GM18502 (cell line): ENCODE results near the gene ACAA1.

ENCODE experiments used
- ATAC-seq: cut with Tn5 transposase; IDR thresholded peaks from one replicate; pipeline ENCODE4 v1.9.1; 2021; ENCODE audit warnings: mild to moderate bottlenecking; ENCODE audit not compliant: unreplicated experiment, poor library complexity

Gene ACAA1

DNA sequence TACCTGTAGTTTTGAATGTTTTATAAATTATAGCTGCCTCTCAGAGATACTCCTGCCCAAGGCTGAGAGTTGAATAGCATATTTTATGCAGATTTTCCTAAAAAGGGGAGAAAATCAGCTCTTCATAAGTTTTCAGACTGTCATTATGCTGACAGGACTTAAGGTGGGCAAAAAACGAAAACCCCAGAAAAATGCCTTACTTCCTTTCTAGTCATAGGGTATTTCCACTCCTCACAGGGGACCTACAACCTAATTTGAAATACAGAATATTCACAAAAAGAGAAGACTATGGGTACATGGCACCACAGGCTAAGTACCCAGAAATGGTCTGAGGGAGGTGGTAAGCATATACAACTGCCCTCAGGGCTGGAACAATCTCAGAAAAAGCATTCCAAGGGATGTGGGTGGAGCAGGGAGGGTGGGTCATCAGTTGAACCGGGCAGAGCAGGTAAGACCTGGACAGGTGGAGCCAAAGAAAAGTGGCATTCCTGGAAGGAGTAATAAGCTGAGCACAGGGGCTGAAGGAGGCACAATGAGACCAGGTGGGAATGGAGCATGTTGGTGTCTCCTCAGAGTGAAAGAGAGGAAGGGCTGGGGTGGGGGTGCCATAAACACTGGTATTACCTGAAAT, 17.8 kb upstream of the ACAA1 start:
- ATAC-seq = no peak

DNA sequence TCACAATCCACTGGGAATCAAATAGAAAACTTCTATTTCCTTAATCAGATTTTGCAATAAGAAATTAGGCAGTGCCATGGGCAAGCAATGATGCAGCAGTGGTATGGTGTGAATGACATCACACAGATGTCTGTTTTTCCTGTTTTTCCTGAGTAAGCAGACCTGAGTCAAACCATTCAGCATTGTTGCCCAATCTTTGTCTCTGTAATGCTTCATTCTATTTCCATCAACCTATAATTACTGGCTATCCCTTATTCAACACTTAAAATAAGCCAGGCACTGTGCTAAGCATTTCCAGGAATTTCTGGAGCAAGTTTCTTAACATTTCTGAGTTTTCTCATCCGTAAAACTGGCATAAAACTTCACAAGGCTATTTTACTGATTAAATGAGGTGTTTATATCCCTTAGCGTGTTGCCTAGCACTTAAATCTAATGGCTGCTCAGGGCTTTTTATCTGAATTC, 17.1 kb upstream of the ACAA1 start:
- ATAC-seq = no peak

DNA sequence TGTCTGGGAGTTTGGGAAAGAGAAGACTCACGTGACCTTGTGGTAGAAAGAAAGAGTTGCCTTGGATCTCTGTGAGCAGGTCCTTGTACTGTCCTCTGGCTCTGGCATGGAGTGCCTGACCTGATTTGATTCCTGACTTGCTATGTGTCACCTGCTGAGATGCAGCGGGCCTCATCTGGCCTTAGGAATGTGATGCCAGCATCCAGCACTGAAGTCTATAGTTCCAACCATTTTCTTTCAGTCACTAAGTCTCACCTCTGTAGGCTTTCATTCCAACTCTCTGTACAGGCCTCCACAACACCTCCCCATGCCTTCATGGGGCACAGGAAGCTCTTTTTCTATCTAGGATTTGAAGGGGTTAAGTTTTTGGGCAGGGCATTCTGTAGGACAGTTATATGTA, 16.3 kb upstream of the ACAA1 start:
- ATAC-seq = no peak

DNA sequence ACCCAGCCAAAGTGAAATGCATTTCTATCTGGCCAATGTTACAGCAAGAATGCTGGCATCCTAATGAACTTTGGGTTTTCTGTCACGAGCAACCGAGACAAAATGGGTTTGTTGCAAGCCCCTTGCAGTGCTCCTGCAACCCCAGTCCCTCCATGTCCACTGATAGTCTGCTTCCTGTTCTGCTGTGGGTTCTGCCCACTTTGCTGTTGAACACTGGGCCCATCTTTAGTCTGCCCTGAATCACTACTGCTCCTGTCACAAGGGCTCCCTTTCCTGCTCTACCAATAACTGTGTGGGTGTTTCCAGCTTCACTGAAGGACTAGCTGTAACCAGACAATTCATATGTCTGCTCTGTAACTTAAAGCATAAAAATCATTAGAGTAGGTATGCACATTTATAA, 15.7 kb upstream of the ACAA1 start:
- ATAC-seq = no peak

DNA sequence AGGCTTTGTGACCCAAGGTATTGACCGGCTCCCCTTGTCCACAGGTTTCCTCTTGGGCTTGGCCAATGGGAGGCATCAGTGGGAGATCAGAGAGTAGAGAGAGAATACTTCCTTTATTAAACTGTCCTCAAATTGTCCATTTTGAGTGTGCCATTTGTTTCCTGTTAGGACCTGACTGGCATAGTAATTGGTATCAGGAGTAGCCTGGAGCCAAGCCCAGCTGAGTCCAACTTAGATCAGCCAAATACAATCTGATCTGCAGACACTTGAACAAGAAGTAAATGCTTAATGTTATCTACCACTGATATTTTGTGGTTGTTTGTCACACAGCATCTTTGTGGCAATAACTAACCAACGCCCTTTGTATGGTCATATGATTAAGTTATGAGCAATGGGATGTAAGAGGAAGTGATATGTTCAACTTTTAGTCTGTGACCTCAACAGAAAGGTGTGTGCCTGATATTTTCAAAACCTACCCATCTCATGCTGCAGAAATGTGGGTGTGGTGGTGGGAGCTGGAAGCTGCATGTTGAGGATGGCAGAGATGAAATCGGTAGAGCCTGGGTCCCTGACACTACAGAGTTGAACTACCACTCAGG, 14.8 kb upstream of the ACAA1 start:
- ATAC-seq = no peak

DNA sequence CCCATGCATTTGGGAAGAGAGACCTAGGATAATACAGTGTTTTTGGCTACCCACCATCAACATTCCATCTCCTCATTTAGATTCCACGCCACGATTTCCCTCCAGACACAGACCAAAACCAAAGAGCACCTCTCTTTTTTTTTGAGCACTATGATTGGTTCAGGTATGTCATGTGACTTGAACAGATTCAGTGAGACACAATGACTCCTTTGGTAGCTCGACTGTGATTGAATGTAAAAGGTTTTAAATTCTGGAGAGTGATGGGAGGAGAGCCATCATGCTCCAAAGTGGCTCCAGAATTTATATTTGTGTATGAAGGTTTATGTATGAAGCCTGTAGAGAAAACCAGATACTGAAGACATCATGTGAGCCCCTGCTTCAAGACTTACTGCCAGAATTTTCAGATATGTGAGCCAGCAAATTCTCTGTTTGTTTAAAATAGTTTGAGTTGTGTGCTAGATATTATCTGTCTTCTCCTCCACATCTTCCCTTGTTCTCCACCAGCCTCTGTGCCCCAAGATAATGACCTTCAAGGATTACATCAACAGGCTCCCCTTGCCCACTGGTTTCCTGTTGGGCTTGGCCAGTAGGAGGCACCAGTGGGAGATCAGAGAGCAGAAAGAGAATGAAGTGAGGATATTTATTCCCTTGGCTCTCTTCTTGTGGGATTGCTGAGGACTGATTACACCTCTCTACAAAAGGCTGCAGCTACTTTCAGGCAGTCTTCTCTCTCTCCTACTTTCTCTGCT, 14.0 kb upstream of the ACAA1 start:
- no peak for ATAC-seq

DNA sequence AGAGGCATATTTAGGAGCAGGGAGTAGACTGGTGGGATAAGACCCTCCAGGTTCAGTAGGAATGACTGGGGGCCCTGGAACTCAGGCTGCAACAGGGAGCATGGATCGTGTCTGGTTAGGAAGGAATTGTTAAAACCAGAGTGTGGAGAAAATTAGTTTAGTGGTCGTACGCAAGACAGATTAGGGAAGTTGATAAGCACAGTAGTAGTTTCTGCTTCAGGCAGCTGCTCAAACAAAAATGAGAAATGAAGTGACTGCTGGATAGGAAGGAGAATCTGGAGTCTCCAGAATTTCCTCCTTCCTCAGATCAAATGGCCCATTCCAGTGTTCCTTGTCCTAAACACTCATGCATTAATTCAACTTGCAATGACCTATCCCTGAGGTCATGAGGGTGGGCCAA, 12.8 kb upstream of the ACAA1 start:
- peak; percentile 40 for ATAC-seq

DNA sequence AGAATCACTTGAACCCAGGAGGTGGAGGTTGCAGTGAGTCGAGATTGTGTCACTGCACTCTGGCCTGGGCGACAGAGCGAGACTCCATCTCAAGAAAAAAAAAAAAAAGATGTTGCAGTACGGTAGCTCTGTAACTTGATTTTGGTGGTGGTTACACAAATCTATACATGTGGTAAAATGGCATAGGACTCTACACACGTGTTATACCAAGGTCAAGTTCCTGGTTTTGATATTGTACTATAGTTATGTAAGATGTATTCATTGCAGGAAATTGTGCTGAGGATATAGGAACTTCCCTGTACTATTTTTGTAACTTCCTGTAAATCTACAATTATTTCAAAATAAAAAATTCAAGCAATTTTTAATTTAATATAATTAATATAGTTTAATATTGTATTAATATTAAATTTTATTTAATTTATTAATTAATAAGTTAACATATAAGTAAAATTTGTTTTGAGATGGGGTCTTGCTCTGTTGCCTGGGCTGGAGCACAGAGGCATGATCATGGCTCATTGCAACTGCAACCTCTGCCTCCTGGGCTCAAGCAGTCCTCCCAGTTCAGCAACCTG, 11.5 kb upstream of the ACAA1 start:
- no peak for ATAC-seq

DNA sequence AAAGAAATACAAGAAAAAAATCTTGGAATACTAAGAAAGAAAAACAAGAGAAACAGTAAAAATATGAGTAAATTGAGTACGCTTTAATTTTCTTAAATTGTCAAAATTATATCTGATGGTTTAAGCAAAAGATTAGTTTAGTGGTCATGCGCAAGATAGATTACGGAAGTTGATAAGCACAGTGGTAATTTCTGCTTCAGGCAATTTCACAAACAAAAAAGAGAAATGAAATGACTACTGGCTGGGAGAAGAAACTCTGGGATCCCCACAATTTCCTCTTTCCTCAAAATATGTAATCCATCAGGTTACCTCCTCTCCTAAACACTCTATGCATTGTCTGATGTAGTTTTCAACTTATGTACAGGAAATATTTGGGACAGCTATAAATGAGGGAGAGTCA, 10.5 kb upstream of the ACAA1 start:
- no peak for ATAC-seq

DNA sequence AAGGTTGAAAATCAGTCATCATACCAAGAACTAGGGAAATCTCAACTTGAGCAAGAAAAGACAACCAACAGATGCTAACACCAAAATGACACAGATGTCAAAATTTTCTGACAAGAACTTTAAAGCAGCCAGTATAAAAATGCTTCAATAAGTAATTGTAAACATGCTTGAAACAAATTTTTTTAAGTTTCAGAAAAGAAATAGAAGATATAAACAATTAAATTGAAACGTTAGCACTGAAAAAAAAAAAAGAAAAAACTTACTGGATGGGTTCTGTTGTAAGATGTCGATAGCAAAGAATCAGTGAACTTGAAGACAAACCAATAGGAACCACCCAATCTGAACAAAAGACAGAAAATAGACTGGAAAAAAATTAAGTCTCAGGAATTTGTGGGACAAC, 9.6 kb upstream of the ACAA1 start:
- no peak for ATAC-seq

DNA sequence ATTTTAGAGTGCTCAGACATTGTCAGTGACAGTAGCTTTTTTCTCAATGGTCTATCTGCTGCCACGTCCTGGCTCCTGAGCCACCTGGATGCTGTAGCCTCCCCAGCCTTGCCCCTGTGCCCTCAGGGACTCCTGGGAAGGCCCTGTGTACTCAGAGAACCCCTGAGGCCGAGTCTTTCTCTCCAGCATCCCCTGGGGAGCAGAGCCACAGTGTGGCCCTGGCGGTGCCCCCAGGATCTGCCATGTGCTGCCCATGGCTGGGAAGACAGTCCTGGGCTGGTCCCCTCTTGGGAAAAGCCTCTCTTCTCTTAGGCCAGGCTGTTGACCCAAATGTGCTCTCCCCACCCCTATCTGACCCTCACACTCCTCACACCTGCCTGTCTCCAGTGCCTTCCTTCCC, 6.6 kb upstream of the ACAA1 start:
- no peak for ATAC-seq

DNA sequence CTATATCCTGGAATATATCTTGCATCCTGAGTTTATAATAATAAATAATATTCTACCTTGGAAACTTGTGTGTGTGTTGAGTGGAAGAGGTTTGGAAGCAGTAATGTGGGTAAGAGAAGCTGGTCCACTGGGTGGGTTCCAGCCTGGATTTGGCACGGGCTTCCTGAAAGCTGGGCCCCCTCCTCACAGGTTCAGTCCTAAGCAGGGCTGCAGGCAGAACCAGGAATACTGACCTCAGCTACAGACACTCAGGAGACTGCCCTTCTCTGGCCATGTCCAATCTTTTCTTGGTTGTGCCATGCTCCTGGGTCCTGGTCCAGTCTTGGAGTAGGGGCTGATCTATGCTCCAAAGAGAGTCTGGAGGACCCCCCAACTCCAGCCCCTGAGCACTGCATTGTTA, 6.0 kb upstream of the ACAA1 start:
- no peak for ATAC-seq

DNA sequence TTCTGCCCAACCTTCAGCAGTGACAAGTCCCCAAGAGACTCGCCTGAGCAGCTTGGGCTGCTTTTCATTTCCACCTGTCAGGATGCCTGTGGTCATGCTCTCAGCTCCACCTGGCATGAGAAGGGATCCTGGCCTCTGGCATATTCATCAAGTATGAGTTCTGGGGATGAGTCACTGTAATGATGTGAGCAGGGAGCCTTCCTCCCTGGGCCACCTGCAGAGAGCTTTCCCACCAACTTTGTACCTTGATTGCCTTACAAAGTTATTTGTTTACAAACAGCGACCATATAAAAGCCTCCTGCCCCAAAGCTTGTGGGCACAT, 5.0 kb upstream of the ACAA1 start:
- no peak for ATAC-seq

DNA sequence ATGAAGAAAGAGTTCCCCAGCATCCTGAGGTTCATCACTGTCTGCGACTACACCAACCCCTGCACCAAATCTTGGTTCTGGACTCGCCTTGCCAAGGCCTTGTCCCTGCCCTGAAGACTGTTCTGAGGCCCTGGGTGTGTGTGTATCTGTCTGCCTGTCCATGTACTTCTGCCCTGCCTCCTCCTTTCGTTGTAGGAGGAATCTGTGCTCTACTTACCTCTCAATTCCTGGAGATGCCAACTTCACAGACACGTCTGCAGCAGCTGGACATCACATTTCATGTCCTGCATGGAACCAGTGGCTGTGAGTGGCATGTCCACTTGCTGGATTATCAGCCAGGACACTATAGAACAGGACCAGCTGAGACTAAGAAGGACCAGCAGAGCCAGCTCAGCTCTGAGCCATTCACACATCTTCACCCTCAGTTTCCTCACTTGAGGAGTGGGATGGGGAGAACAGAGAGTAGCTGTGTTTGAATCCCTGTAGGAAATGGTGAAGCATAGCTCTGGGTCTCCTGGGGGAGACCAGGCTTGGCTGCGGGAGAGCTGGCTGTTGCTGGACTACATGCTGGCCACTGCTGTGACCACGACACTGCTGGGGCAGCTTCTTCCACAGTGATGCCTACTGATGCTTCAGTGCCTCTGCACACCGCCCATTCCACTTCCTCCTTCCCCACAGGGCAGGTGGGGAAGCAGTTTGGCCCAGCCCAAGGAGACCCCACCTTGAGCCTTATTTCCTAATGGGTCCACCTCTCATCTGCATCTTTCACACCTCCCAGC, 4.4 kb upstream of the ACAA1 start:
- ATAC-seq = no peak

DNA sequence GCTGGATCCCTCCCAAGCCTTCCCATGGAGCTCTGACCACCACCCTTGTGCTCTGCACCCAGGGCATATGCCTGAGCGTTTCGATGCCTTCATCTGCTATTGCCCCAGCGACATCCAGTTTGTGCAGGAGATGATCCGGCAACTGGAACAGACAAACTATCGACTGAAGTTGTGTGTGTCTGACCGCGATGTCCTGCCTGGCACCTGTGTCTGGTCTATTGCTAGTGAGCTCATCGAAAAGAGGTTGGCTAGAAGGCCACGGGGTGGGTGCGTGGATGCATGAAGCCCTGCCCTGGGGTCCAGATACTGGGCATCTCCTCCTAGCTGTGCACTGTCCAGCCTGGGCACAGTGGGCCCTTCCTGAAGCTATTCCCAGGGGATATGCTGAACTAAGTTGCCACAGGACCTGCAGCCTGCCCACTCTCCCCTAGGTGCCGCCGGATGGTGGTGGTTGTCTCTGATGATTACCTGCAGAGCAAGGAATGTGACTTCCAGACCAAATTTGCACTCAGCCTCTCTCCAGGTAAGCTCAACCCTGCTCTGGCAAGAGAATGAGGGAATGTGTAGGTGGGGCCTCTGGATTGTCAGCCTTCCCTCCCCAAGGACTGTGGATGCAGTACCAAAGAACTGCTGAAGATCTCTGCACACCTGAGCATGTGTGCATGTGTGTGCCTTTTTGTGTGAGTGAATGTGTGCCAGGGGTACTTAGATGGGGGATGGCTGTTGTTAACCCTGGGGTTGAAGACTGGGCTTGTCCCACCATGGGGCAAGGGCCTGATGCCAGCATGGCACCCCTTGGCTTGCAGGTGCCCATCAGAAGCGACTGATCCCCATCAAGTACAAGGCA, 3.6 kb upstream of the ACAA1 start:
- ATAC-seq = no peak

DNA sequence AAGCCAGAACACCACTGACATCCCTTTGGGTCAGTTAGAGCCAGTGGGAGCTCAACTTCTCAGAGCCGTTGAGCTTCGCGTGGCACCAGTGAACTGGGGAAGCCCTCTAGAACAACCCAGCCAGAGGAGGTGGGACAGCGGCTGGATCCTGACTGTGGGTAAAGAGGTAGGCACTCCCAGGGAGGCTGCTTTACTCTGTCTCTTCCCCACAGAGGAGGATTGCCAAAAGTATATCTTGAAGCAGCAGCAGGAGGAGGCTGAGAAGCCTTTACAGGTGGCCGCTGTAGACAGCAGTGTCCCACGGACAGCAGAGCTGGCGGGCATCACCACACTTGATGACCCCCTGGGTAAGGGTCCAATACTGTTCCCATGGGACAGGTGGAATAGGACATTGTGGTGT, 2.7 kb upstream of the ACAA1 start:
- ATAC-seq = no peak

DNA sequence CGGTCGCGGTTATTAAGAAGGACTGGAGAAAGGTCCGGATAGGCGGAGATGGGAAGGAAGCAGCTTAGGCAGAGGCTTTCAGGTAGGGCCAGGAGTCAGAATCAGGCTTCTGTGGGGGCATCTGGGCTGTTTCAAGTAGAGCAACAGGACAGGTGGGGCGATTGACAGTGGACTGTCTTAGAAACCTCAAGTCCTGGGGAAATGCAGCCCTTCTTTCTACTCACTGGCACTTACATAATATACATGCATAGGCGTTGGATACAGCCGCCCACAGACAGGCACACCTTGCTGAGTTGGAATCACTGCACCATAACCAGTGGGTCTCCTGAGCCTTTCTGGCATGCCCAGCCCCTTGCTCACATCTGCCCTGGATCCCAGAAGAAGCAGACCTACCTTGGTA, 2.3 kb upstream of the ACAA1 start:
- no peak for ATAC-seq

DNA sequence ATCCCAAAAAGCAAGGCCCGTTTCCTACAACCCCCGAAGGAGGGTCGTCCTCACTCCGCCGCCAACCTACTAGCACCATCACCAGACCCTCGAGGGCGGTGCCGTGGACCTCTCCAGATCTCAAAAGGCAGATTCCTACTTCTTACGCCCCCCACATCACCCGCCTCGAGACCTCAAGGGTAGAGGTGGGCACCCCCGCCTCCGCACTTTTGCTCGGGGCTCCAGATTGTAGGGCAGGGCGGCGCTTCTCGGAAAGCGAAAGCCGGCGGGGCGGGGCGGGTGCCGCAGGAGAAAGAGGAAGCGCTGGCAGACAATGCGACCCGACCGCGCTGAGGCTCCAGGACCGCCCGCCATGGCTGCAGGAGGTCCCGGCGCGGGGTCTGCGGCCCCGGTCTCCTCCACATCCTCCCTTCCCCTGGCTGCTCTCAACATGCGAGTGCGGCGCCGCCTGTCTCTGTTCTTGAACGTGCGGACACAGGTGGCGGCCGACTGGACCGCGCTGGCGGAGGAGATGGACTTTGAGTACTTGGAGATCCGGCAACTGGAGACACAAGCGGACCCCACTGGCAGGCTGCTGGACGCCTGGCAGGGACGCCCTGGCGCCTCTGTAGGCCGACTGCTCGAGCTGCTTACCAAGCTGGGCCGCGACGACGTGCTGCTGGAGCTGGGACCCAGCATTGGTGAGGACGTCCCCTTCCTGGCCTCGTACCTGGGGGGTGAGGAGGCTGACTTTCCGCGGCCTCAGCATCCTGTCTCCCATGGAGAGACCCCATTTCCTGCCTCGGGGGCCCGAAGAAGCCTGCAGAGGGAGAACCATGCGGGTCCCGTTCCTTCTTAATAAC, 1.6 kb upstream of the ACAA1 start, which contains the start of gene MYD88:
MYD88 (plus strand) TSS at position 313 of the 842 bp plus-strand sequence; CDS start at position 353, 40 bp downstream.
- peak; percentile 51 for ATAC-seq
